HCT116 (cell line): Measurements from ENCODE around the gene SPARC. TPM values are rescaled to one million over a fixed set of nuclear protein-coding genes. Genes with fewer than 3 reads are reported as not detected.

Experiments used
- ATAC-seq: fragments of 200-7000 bp; cut with Tn5 transposase; 2 replicates; pipeline ENCODE4 v1.9.1; 2020; ENCODE audit warnings: mild to moderate bottlenecking, moderate library complexity
- BruUV-seq: library from RNA; stranded (reverse); fragments of 400-500 nt; replicated peaks from 2 replicates; lab custom pipeline; 2021; lab: Mats Ljungman, UMichigan
- CTCF ChIA-PET: fragments of 300-600 bp; sonication (Branson Sonifier 250); formaldehyde crosslinking; loops from one replicate; lab custom pipeline; 2021; ENCODE audit warnings: antibody characterized with exemption; lab: Charles Lee
- POLR2A ChIA-PET: fragments of 300-600, 350-600 bp; sonication (Branson Sonifier 250); formaldehyde crosslinking; loops from one replicate; lab custom pipeline; 2021; ENCODE audit warnings: antibody characterized with exemption; lab: Charles Lee
- RAD21 ChIA-PET, 2 experiments: fragments of 300-600 bp; sonication (Branson Sonifier 250); formaldehyde crosslinking; loops; one replicate each; lab custom pipeline; 2023; ENCODE audit warnings: low total read pairs in 2 of 2; ENCODE audit not compliant: uncharacterized antibody in 2 of 2, unreplicated experiment in 2 of 2, low non-redundant PET in 1 of 2; lab: Charles Lee
- DNase-seq: peaks from one replicate; pipeline ENCODE4 v3.0.0-alpha.2; 2010; ENCODE audit warnings: low read depth, low spot score
- H2AFZ ChIP-seq: fragments of 200-600 bp; shearing (Covaris generic), sonication (generic); 2 replicates; pipeline ENCODE4 v1.6.1; 2017; ENCODE audit warnings: low read depth, mixed run types, mixed read lengths, antibody characterized with exemption, low read length; ENCODE audit not compliant: poor library complexity, severe bottlenecking
- H3K27ac ChIP-seq: 2 replicates; pipeline ENCODE4 v1.5.1; 2012; ENCODE audit warnings: low read depth, low read length
- H3K27me3 ChIP-seq: fragments of 200-600 bp; sonication (generic); 2 replicates; pipeline ENCODE4 v1.6.1; 2016; ENCODE audit warnings: mixed run types, low read length, mixed read lengths; ENCODE audit not compliant: insufficient read depth
- H3K36me3 ChIP-seq, 2 experiments: fragments of 200-500 bp in 1 of 2; fragments of 200-600 bp in 1 of 2; sonication (Bioruptor generic) in 1 of 2; sonication (generic) in 1 of 2; 2 replicates each; pipeline versions ENCODE4 v1.5.1 to v1.6.1; 2014 to 2016; ENCODE audit warnings: low read length in 2 of 2, inconsistent platforms in 1 of 2, mixed read lengths in 1 of 2, mixed run types in 1 of 2; ENCODE audit not compliant: insufficient read depth in 2 of 2, control insufficient read depth in 1 of 2
- H3K4me1 ChIP-seq, 2 experiments: fragments of 200-600 bp in 1 of 2; sonication (generic) in 1 of 2; 2 replicates each; pipeline versions ENCODE4 v1.5.1 to v1.6.1; 2012 to 2017; ENCODE audit warnings: low read length in 2 of 2, inconsistent platforms in 1 of 2, mild to moderate bottlenecking in 1 of 2, mixed read lengths in 1 of 2, mixed run types in 1 of 2, moderate library complexity in 1 of 2; ENCODE audit not compliant: insufficient read depth in 2 of 2, control insufficient read depth in 1 of 2
- H3K4me2 ChIP-seq: fragments of 200-600 bp; sonication (generic); 2 replicates; pipeline ENCODE4 v1.6.1; 2017; ENCODE audit warnings: mixed run types, low read length, mixed read lengths
- H3K4me3 ChIP-seq, 2 experiments: fragments of 200-600 bp in 1 of 2; sonication (generic) in 1 of 2; replicated peaks in 1 of 2; 2 replicates each; pipeline ENCODE4 v1.5.1; 2011 to 2016; ENCODE audit warnings: low read length in 2 of 2, control low read depth in 1 of 2, low read depth in 1 of 2, mild to moderate bottlenecking in 1 of 2, mixed read lengths in 1 of 2, mixed run types in 1 of 2
- H3K79me2 ChIP-seq: fragments of 200-600 bp; sonication (generic); 2 replicates; pipeline ENCODE4 v1.6.1; 2017; ENCODE audit warnings: mild to moderate bottlenecking, mixed run types, low read length, moderate library complexity, mixed read lengths; ENCODE audit not compliant: insufficient read depth
- H3K9ac ChIP-seq: fragments of 200-600 bp; sonication (generic); 2 replicates; pipeline ENCODE4 v1.6.1; 2016; ENCODE audit warnings: low read length, mixed read lengths
- H3K9me2 ChIP-seq: fragments of 200-600 bp; sonication (generic), shearing (Covaris generic); 2 replicates; pipeline ENCODE4 v1.6.1; 2017; ENCODE audit warnings: mixed run types, mild to moderate bottlenecking, moderate library complexity; ENCODE audit not compliant: insufficient read depth
- H3K9me3 ChIP-seq, 2 experiments: fragments of 200-500 bp in 1 of 2; fragments of 200-600 bp in 1 of 2; sonication (Bioruptor generic) in 1 of 2; sonication (generic) in 1 of 2; 2 replicates each; pipeline ENCODE4 v1.6.1; 2014 to 2017; ENCODE audit warnings: low read length in 2 of 2, mixed read lengths in 2 of 2, inconsistent platforms in 1 of 2, low read depth in 1 of 2, mild to moderate bottlenecking in 1 of 2, mixed run types in 1 of 2, moderate library complexity in 1 of 2; ENCODE audit not compliant: control insufficient read depth in 1 of 2, insufficient read depth in 1 of 2
- H4K20me1 ChIP-seq: fragments of 200-600 bp; sonication (generic), shearing (Covaris generic); 2 replicates; pipeline ENCODE4 v1.6.1; 2017; ENCODE audit warnings: mixed run types, mild to moderate bottlenecking, moderate library complexity; ENCODE audit not compliant: insufficient read depth
- ATF3 ChIP-seq: IDR thresholded peaks from 2 replicates; pipeline ENCODE4 v1.6.1; 2012
- CBX3 ChIP-seq: IDR thresholded peaks from 2 replicates; pipeline ENCODE4 v1.6.1; 2012; ENCODE audit warnings: low read depth
- CEBPB ChIP-seq: IDR thresholded peaks from 2 replicates; pipeline ENCODE4 v1.6.1; 2012; ENCODE audit warnings: low read depth
- EGR1 ChIP-seq: IDR thresholded peaks from 2 replicates; pipeline ENCODE4 v1.6.1; 2012; ENCODE audit warnings: low read depth
- ELF1 ChIP-seq: IDR thresholded peaks from 2 replicates; pipeline ENCODE4 v1.6.1; 2012; ENCODE audit warnings: low read depth, borderline replicate concordance
- EZH2phosphoT487 ChIP-seq: fragments of 200-600 bp; IDR thresholded peaks from 2 replicates; pipeline ENCODE4 v1.6.1; 2018; ENCODE audit warnings: antibody characterized with exemption, borderline replicate concordance
- FOSL1 ChIP-seq: IDR thresholded peaks from 2 replicates; pipeline ENCODE4 v1.6.1; 2012; ENCODE audit warnings: low read depth
- POLR2A ChIP-seq: IDR thresholded peaks from 2 replicates; pipeline ENCODE4 v1.7.0; 2011; ENCODE audit warnings: borderline replicate concordance; ENCODE audit not compliant: insufficient read depth, insufficient read length; ENCODE audit errors: extremely low read depth
- POLR2AphosphoS5 ChIP-seq: IDR thresholded peaks from 2 replicates; pipeline ENCODE4 v1.6.1; 2011; ENCODE audit warnings: mild to moderate bottlenecking, low read depth, low read length, moderate library complexity
- RAD21 ChIP-seq: IDR thresholded peaks from 2 replicates; pipeline ENCODE4 v1.6.1; 2012; ENCODE audit warnings: low read depth, mild to moderate bottlenecking
- REST ChIP-seq: IDR thresholded peaks from 2 replicates; pipeline ENCODE4 v1.6.1; 2012; ENCODE audit warnings: low read depth
- SIN3A ChIP-seq: IDR thresholded peaks from 2 replicates; pipeline ENCODE4 v1.6.1; 2012; ENCODE audit warnings: low read depth
- SP1 ChIP-seq: IDR thresholded peaks from 2 replicates; pipeline ENCODE4 v1.6.1; 2012; ENCODE audit warnings: low read depth
- SRF ChIP-seq: IDR thresholded peaks from 2 replicates; pipeline ENCODE4 v1.6.1; 2012; ENCODE audit warnings: low read depth
- TCF7L2 ChIP-seq: IDR thresholded peaks from 2 replicates; pipeline ENCODE4 v1.7.0; 2011; ENCODE audit warnings: borderline replicate concordance, inconsistent platforms; ENCODE audit not compliant: insufficient read depth, insufficient read length; ENCODE audit errors: extremely low read depth
- YY1 ChIP-seq: IDR thresholded peaks from 2 replicates; pipeline ENCODE4 v1.6.1; 2011; ENCODE audit warnings: low read length, low read depth, moderate library complexity, mild to moderate bottlenecking; ENCODE audit not compliant: insufficient replicate concordance; ENCODE audit errors: extremely low read depth
- ZBTB33 ChIP-seq: IDR thresholded peaks from 2 replicates; pipeline ENCODE4 v1.6.1; 2011; ENCODE audit warnings: mild to moderate bottlenecking, low read length, moderate library complexity; ENCODE audit not compliant: insufficient replicate concordance; ENCODE audit errors: extremely low read depth
- ZFX ChIP-seq: fragments of 450-650 bp; IDR thresholded peaks from 2 replicates; pipeline ENCODE4 v1.6.1; 2017
- ZNF274 ChIP-seq: fragments of 200-500 bp; sonication (Bioruptor generic); IDR thresholded peaks from 2 replicates; pipeline ENCODE4 v1.6.1; 2014; ENCODE audit warnings: mild to moderate bottlenecking, low read depth, low read length, inconsistent platforms
- intact Hi-C: fragments of 100-400 bp; cut with micrococcal nuclease; formaldehyde crosslinking; loops from 2 replicates; pipeline ENCODE4 v1.10.0; 2022
- total RNA-seq: library from RNA; stranded (reverse); gene quantifications from one replicate; pipeline ENCODE4 v1.2.1, GENCODE V29; 2021; ENCODE audit not compliant: unreplicated experiment

Gene SPARC
- total RNA-seq, 1 experiment from 2014 or later, result 3.0 TPM

- Histone ChIP-seq H2AFZ (no peak overlapping the region), H3K79me2 (no peaks in the 10 kb centered on the region), H3K9me3 (no peaks in the 10 kb centered on the region), H3K27ac (no peak overlapping the region), H3K27me3 (no peaks in the 10 kb centered on the region), H3K9me2 (no peaks in the 10 kb centered on the region), H3K4me2 (no peak overlapping the region), H3K9ac (no peak overlapping the region), H3K4me1 (peaks cover 3 to 9% of the 10 kb centered on the region in 2 experiments; a peak in 3 of 4 replicates), H3K36me3 (no peaks in the 10 kb centered on the region), H4K20me1 (no peaks in the 10 kb centered on the region), H3K4me3 (no peak overlapping the region)
- ATAC-seq (no peak), DNase-seq (no peak)
- BruUV-seq, result no TSS peak
- RAD21 ChIA-PET, result no interaction called here
- POLR2A ChIA-PET, result no interaction called here
- TF ChIP-seq CEBPB (no peak), ZFX (no peak), CBX3 (no peak), EZH2phosphoT487 (no peak), ATF3 (no peak), SRF (no peak), YY1 (no peak), ZNF274 (no peak), ELF1 (no peak), EGR1 (no peak), RAD21 (no peak), ZBTB33 (no peak), REST (no peak), FOSL1 (no peak), POLR2A (no peak), POLR2AphosphoS5 (no peak), SIN3A (no peak), SP1 (no peak), TCF7L2 (no peak)
- intact Hi-C loops, result no loop called here
- CTCF ChIA-PET, result interaction anchor here (3.3 kb wide), 1 partner anchor 84 kb away, joined by 103 read pairs; no protein-coding TSS in a partner anchor
Observed at GRCh38 chr5:151657114-151657513, 29.6 kb downstream of the SPARC start.
